ENCODE results near the gene HSP90B1.

The HSP90B1 gene

GRCh38 chr12:103986829-103987228 is 56.6 kb downstream of the HSP90B1 start:
- DNase-seq, result no peak

GRCh38 chr12:103994235-103994634 is 64.0 kb downstream of the HSP90B1 start:
- no peak for DNase-seq

GRCh38 chr12:103996595-103996994 is 66.4 kb downstream of the HSP90B1 start:
- DNase-seq, result no peak

- no peak for DNase-seq
Measured at GRCh38 chr12:103997286-103997900, 67.2 kb downstream of the HSP90B1 start.
